PC-3 (cell line): ENCODE measurements around the gene TNFRSF18. TPM values are rescaled to one million over a fixed set of nuclear protein-coding genes. Genes with fewer than 3 reads are reported as not detected.

Source experiments
- ATAC-seq: fragments of 200-7000 bp; cut with Tn5 transposase; 2 replicates; pipeline ENCODE4 v1.9.1; 2020; ENCODE audit warnings: mild to moderate bottlenecking, moderate library complexity
- BruUV-seq: library from RNA; stranded (reverse); fragments of 400-500 nt; replicated peaks from 2 replicates; lab custom pipeline; 2021; lab: Mats Ljungman, UMichigan
- CTCF ChIA-PET: fragments of 300-600 bp; sonication (Branson Sonifier 250); formaldehyde crosslinking; loops from one replicate; lab custom pipeline; 2022; ENCODE audit warnings: antibody characterized with exemption; lab: Charles Lee
- POLR2A ChIA-PET: fragments of 300-600 bp; sonication (Branson Sonifier 250); formaldehyde crosslinking; loops from one replicate; lab custom pipeline; 2022; ENCODE audit warnings: antibody characterized with exemption; ENCODE audit not compliant: unreplicated experiment; lab: Charles Lee
- DNase-seq: peaks from one replicate; pipeline ENCODE4 v3.0.0-alpha.2; 2015
- H2AFZ ChIP-seq: fragments of 300-600 bp; sonication (generic); 2 replicates; pipeline ENCODE4 v1.6.0; 2016; ENCODE audit warnings: antibody characterized with exemption, low read length
- H3F3A ChIP-seq: fragments of 300-600 bp; sonication (generic); one replicate; pipeline ENCODE4 v1.6.0; 2017; ENCODE audit warnings: antibody characterized with exemption, low read length, control low read depth, mild to moderate bottlenecking; ENCODE audit not compliant: unreplicated experiment
- H3K27ac ChIP-seq: fragments of 300-600 bp; sonication (generic); 2 replicates; pipeline ENCODE4 v1.5.1; 2016; ENCODE audit warnings: mild to moderate bottlenecking, low read length
- H3K27me3 ChIP-seq: fragments of 300-600 bp; sonication (generic); 2 replicates; pipeline ENCODE4 v1.6.1; 2016; ENCODE audit warnings: low read length, mixed read lengths
- H3K36me3 ChIP-seq: fragments of 300-600 bp; sonication (generic); 2 replicates; pipeline ENCODE4 v1.6.1; 2016; ENCODE audit warnings: low read depth, mixed run types, low read length, mixed read lengths
- H3K4me1 ChIP-seq: fragments of 300-600 bp; sonication (generic); 2 replicates; pipeline ENCODE4 v1.5.1; 2016; ENCODE audit warnings: low read length; ENCODE audit not compliant: insufficient read depth
- H3K4me2 ChIP-seq: fragments of 300-600 bp; sonication (generic); 2 replicates; pipeline ENCODE4 v1.6.0; 2016; ENCODE audit warnings: low read length
- H3K4me3 ChIP-seq: fragments of 300-600 bp; sonication (generic); 2 replicates; pipeline ENCODE4 v1.5.1; 2016; ENCODE audit warnings: mild to moderate bottlenecking, low read length, mixed read lengths
- H3K79me2 ChIP-seq: fragments of 300-600 bp; sonication (generic); 2 replicates; pipeline ENCODE4 v1.6.1; 2017; ENCODE audit warnings: low read length, mixed read lengths
- H3K9ac ChIP-seq: fragments of 300-600 bp; sonication (generic); 2 replicates; pipeline ENCODE4 v1.6.0; 2016; ENCODE audit warnings: mild to moderate bottlenecking, low read length
- H3K9me2 ChIP-seq: fragments of 300-600 bp; sonication (generic); replicated peaks from 2 replicates; pipeline ENCODE4 v1.6.1; 2016; ENCODE audit warnings: mixed run types, low read length, mixed read lengths
- H3K9me3 ChIP-seq: fragments of 300-600 bp; sonication (generic); 2 replicates; pipeline ENCODE4 v1.6.1; 2016; ENCODE audit warnings: low read length, mixed read lengths
- H4K20me1 ChIP-seq: fragments of 300-600 bp; sonication (generic); 2 replicates; pipeline ENCODE4 v1.6.1; 2016; ENCODE audit warnings: low read length, mixed read lengths
- EZH2 ChIP-seq: fragments of 300-600 bp; sonication (generic); IDR thresholded peaks from one replicate; pipeline ENCODE4 v1.6.1; 2017; ENCODE audit warnings: antibody characterized with exemption, mild to moderate bottlenecking, low read length; ENCODE audit not compliant: unreplicated experiment
- EZH2phosphoT487 ChIP-seq: fragments of 300-600 bp; sonication (generic); IDR thresholded peaks from 2 replicates; pipeline ENCODE4 v1.6.1; 2018; ENCODE audit warnings: mild to moderate bottlenecking, antibody characterized with exemption, low read length, borderline replicate concordance
- intact Hi-C: fragments of 100-400 bp; cut with micrococcal nuclease; formaldehyde crosslinking; loops from 2 replicates; pipeline ENCODE4 v1.9.0; 2023
- total RNA-seq: library from RNA; depleted of rRNA; stranded (reverse); fragments of >200 nt; gene quantifications from 2 replicates; pipeline ENCODE4 v1.2.3, GENCODE V29; 2014
- TF ChIP-seq, protein P1 (sequence below): fragments of 300-600 bp; sonication (generic); conservative IDR thresholded peaks from 2 replicates; pipeline ENCODE4 v1.5.1; 2017; ENCODE audit warnings: antibody characterized with exemption, low read depth, mild to moderate bottlenecking, low read length

The TNFRSF18 gene
- total RNA-seq, 1 experiment from 2014 or later = 87.2 TPM

DNA sequence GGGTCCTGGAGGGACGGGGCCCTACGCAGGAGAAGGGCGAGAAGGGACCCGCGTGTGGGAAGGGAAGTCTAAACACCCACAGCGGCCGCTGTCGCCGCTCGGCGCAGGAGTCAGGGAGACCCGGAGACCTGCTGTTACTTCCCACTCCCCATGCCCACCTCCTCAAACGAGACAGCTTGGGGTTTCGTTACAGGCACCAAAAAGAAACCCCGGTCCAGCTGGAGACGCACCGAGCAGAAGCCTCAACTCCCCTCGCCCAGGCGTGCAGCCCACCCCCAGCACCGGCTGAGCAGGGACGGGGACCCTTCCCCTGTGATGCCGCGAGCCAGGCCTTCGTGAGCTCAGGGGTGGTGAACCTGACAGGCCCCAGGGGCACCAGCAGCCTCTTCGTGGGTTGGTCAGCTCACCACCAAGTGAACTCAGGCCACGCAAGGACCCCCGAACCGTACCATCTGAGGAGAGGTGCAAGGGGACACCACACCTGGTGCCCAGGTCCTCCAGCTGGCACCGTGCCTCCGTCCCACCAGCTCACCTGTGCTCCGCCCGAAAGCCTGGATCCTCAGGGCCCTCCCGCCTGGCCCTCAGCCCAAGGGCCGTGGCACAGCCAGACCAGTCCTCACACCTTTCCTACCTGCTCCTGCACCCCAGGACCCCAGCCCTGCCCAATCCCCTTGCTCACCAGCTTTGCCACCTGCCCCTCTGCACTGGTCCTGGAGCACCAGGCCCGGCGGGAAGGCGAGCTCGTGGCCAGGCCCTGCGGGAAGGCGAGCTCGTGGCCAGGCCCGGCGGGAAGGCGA, 20.4 kb upstream of the TNFRSF18 start:
- Histone ChIP-seq H3K4me2 (no peak overlapping the region), H3K27ac (no peak overlapping the region), H3K9me3 (no peaks in the 10 kb centered on the region), H3K9me2 (no peaks in the 10 kb centered on the region), H3K36me3 (peaks cover 51% of the 10 kb centered on the region), H4K20me1 (peaks cover 18% of the 10 kb centered on the region), H3K79me2 (peaks cover 72% of the 10 kb centered on the region), H2AFZ (no peak overlapping the region), H3K9ac (no peak overlapping the region), H3K4me1 (peaks cover 10% of the 10 kb centered on the region), H3F3A (no peaks in the 10 kb centered on the region), H3K27me3 (no peaks in the 10 kb centered on the region), H3K4me3 (no peak overlapping the region)
- intact Hi-C loops = no loop called here
- TF ChIP-seq, protein P1, sequence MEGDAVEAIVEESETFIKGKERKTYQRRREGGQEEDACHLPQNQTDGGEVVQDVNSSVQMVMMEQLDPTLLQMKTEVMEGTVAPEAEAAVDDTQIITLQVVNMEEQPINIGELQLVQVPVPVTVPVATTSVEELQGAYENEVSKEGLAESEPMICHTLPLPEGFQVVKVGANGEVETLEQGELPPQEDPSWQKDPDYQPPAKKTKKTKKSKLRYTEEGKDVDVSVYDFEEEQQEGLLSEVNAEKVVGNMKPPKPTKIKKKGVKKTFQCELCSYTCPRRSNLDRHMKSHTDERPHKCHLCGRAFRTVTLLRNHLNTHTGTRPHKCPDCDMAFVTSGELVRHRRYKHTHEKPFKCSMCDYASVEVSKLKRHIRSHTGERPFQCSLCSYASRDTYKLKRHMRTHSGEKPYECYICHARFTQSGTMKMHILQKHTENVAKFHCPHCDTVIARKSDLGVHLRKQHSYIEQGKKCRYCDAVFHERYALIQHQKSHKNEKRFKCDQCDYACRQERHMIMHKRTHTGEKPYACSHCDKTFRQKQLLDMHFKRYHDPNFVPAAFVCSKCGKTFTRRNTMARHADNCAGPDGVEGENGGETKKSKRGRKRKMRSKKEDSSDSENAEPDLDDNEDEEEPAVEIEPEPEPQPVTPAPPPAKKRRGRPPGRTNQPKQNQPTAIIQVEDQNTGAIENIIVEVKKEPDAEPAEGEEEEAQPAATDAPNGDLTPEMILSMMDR = no peak
- TF ChIP-seq EZH2 (no peak), EZH2phosphoT487 (no peak)
- ATAC-seq (no peak), DNase-seq (no peak)
- no TSS peak for BruUV-seq
- POLR2A ChIA-PET = no interaction called here
- CTCF ChIA-PET = no interaction called here

DNA sequence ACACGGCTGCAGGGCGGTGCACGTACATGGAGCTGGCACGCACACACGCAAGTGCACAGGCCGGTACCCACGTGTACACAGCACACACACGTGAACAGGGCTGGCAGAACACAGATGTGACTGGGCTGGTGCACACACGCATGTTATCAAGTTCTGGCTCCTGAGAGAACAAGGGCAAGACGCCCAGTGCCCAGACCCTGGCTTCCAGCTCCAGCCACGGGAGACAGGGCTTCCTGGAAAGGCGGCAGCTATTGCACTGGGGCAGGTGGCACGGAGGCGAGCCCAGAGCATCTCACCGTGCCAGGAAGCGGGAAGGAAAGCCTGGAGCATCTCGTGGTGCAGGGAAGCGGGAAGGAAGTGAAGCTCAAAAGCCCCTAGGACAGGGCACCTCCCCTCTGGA, 19.5 kb upstream of the TNFRSF18 start:
- TF ChIP-seq EZH2phosphoT487 (no peak), EZH2 (no peak)
- no peaks in the 10 kb centered on the region for H3K27me3 ChIP-seq
- no peaks in the 10 kb centered on the region for H3F3A ChIP-seq
- peaks cover 64% of the 10 kb centered on the region for H3K79me2 ChIP-seq
- H3K27ac ChIP-seq = no peak overlapping the region
- H3K36me3 ChIP-seq = peaks cover 57% of the 10 kb centered on the region
- H3K9me2 ChIP-seq = no peaks in the 10 kb centered on the region
- intact Hi-C loops = no loop called here
- ChIA-PET CTCF (no interaction called here), POLR2A (no interaction called here)
- H2AFZ ChIP-seq = no peak overlapping the region
- H3K9me3 ChIP-seq = no peaks in the 10 kb centered on the region
- peaks cover 10% of the 10 kb centered on the region for H3K4me1 ChIP-seq
- no peak overlapping the region for H3K4me2 ChIP-seq
- DNase-seq (no peak), ATAC-seq (no peak)
- H3K4me3 ChIP-seq = no peak overlapping the region
- BruUV-seq = no TSS peak
- H3K9ac ChIP-seq = no peak overlapping the region
- peaks cover 18% of the 10 kb centered on the region for H4K20me1 ChIP-seq

DNA sequence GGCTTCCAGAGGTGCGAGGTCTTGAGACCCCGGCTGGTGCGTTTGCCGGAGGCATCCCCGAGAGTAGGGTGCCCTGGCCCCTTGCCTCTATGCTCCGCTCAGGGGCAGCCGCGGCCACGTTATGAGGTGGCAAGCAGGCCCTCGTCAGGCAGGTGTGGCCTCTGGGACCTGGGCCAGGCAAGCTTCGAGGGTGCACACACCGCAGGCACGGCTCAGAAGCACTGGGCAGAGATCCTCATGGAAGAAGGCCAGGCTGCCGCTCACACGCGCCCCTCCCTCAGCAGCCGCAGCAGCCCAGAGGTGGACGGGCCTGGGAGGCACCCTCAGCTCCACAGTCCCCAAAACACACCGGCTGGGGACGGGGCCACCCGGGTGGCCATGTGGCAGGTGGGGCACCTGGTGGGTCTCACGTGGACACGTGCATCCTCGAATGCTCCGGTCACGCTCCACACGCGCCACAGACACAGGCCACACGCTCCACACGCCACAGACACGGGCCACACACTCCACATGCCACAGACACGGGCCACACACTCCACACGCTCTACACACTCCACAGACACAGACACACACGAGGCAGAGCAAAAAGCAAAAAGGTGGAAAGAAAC, 18.9 kb upstream of the TNFRSF18 start:
- no peaks in the 10 kb centered on the region for H3K27me3 ChIP-seq
- H3K79me2 ChIP-seq = peaks cover 58% of the 10 kb centered on the region
- no peaks in the 10 kb centered on the region for H3K9me3 ChIP-seq
- ATAC-seq = peak; percentile 12; the same call in 1 of the 2 replicates
- ChIA-PET CTCF (no interaction called here), POLR2A (no interaction called here)
- no peak overlapping the region for H3K4me3 ChIP-seq
- H3K9me2 ChIP-seq = no peaks in the 10 kb centered on the region
- TF ChIP-seq, protein P1 = no peak
- H3K27ac ChIP-seq = no peak overlapping the region
- no TSS peak for BruUV-seq
- intact Hi-C loops = no loop called here
- no peaks in the 10 kb centered on the region for H3F3A ChIP-seq
- peaks cover 57% of the 10 kb centered on the region for H3K36me3 ChIP-seq
- no peak overlapping the region for H3K4me2 ChIP-seq
- no peak overlapping the region for H2AFZ ChIP-seq
- H3K4me1 ChIP-seq = peaks cover 7% of the 10 kb centered on the region
- DNase-seq = no peak
- H3K9ac ChIP-seq = no peak overlapping the region
- peaks cover 18% of the 10 kb centered on the region for H4K20me1 ChIP-seq
